ENCODE measurements around the gene CLCA4. TPM values are rescaled to one million over a fixed set of nuclear protein-coding genes. Genes with fewer than 3 reads are reported as not detected.

CLCA4 gene
- total RNA-seq, 3 donors from 2014 or later = 1,343 to 2,522 (median 1,448) TPM

- Histone ChIP-seq H3K4me1 (ENCODE audit: low read depth) (no peaks in the 10 kb centered on the region), H3K9me3 (no peaks in the 10 kb centered on the region), H3K36me3 (ENCODE audit: low read depth) (no peaks in the 10 kb centered on the region), H3K4me3 (no peak overlapping the region)
- ATAC-seq (peak; percentile 82), DNase-seq (no peak)
- intact Hi-C loops (cut with DNase I, micrococcal nuclease) = no loop called here
- no peak for TF ChIP-seq CTCF (IDR thresholded peaks at IDR 0.05)
Observed at GRCh38 chr1:86567878-86568277, 21.0 kb downstream of the CLCA4 start.

GRCh38 chr1:86573763-86574484 is 27.0 kb downstream of the CLCA4 start:
- intact Hi-C loops (cut with DNase I, micrococcal nuclease) = no loop called here
- no peak for TF ChIP-seq CTCF (IDR thresholded peaks at IDR 0.05)
- Histone ChIP-seq H3K4me1 (ENCODE audit: low read depth) (no peaks in the 10 kb centered on the region), H3K4me3 (no peak overlapping the region), H3K36me3 (ENCODE audit: low read depth) (no peaks in the 10 kb centered on the region), H3K9me3 (no peaks in the 10 kb centered on the region)
- DNase-seq (no peak), ATAC-seq (no peak)

- ATAC-seq (peak; percentile 80), DNase-seq (peak in 1 of 3 donors; percentile 6)
- intact Hi-C loops (cut with DNase I, micrococcal nuclease) = no loop called here
Observed at GRCh38 chr1:86581231-86581630, 34.4 kb downstream of the CLCA4 start.

GRCh38 chr1:86582161-86582560 is 35.3 kb downstream of the CLCA4 start:
- no peaks in the 10 kb centered on the region for H3K9me3 ChIP-seq
- ATAC-seq (peak; percentile 32), DNase-seq (peak in 1 of 3 donors; percentile 26)
- no peak overlapping the region for H3K4me3 ChIP-seq
- peaks cover 3% of the 10 kb centered on the region for H3K4me1 ChIP-seq (ENCODE audit: low read depth)
- no peak for TF ChIP-seq CTCF (IDR thresholded peaks at IDR 0.05)
- intact Hi-C loops (cut with DNase I, micrococcal nuclease) = no loop called here
- H3K36me3 ChIP-seq (ENCODE audit: low read depth) = no peaks in the 10 kb centered on the region

More at GRCh38 chr1:86581231-86581630, 34.4 kb downstream of the CLCA4 start:
- H3K4me3 ChIP-seq = no peak overlapping the region
- TF ChIP-seq CTCF (IDR thresholded peaks at IDR 0.05) = no peak
- H3K9me3 ChIP-seq = no peaks in the 10 kb centered on the region
- no peaks in the 10 kb centered on the region for H3K36me3 ChIP-seq (ENCODE audit: low read depth)
- H3K4me1 ChIP-seq (ENCODE audit: low read depth) = peaks cover 3% of the 10 kb centered on the region

- Histone ChIP-seq H3K36me3 (ENCODE audit: low read depth) (no peaks in the 10 kb centered on the region), H3K9me3 (no peaks in the 10 kb centered on the region), H3K4me1 (ENCODE audit: low read depth) (peaks cover 3% of the 10 kb centered on the region), H3K4me3 (no peak overlapping the region)
- DNase-seq = no peak
- no peak for ATAC-seq
- intact Hi-C loops (cut with DNase I, micrococcal nuclease) = no loop called here
- TF ChIP-seq CTCF (IDR thresholded peaks at IDR 0.05) = no peak
Observed at GRCh38 chr1:86583032-86583431, 36.2 kb downstream of the CLCA4 start.
